DND-41 (cell line): ENCODE measurements around the gene DLST.

Experiments
- EZH2 ChIP-seq: IDR thresholded peaks from 3 replicates; pipeline ENCODE4 v1.6.1; 2012; ENCODE audit warnings: borderline replicate concordance, low read depth, mild to moderate bottlenecking, moderate library complexity, low read length, inconsistent platforms; ENCODE audit not compliant: severe bottlenecking
- TF ChIP-seq, protein P1 (sequence below): IDR thresholded peaks from 2 replicates; pipeline ENCODE4 v1.5.1; 2012; ENCODE audit warnings: borderline replicate concordance, low read length, moderate library complexity, mild to moderate bottlenecking; ENCODE audit not compliant: poor library complexity, severe bottlenecking; ENCODE audit errors: extremely low read depth

- TF ChIP-seq, protein P1, sequence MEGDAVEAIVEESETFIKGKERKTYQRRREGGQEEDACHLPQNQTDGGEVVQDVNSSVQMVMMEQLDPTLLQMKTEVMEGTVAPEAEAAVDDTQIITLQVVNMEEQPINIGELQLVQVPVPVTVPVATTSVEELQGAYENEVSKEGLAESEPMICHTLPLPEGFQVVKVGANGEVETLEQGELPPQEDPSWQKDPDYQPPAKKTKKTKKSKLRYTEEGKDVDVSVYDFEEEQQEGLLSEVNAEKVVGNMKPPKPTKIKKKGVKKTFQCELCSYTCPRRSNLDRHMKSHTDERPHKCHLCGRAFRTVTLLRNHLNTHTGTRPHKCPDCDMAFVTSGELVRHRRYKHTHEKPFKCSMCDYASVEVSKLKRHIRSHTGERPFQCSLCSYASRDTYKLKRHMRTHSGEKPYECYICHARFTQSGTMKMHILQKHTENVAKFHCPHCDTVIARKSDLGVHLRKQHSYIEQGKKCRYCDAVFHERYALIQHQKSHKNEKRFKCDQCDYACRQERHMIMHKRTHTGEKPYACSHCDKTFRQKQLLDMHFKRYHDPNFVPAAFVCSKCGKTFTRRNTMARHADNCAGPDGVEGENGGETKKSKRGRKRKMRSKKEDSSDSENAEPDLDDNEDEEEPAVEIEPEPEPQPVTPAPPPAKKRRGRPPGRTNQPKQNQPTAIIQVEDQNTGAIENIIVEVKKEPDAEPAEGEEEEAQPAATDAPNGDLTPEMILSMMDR = no peak
- no peak for TF ChIP-seq EZH2
Observed at GRCh38 chr14:74838166-74838565, 43.5 kb upstream of the DLST start.
